ENCODE results near the gene ZBTB34.

DNA sequence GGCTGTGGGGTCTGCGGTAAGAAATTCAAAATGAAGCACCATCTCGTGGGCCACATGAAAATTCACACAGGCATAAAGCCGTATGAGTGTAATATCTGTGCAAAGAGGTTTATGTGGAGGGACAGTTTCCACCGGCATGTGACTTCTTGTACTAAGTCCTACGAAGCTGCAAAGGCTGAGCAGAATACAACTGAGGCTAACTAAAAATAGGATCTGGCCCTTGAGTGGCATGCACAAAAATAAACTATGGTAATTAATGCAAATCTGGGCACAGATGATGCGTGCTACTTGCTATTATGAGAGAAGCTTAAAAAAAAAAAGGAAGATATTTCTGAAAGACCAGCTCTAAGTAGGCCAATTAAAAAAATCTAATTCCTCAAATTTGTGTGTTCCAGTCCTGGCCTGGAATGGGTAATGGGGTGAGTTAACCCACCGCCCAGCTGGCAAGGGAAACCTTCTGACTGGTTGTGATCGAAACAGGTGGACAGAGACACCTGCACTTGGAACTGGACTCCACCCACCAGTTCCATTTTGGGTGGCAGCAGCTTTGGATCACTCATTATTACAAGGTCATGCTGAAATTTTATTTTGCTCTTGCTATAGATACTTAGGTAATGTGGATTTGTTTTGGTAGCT lies 26.6 kb upstream of the ZBTB34 start:
- no peak for TF ChIP-seq POLR2A (IDR thresholded peaks at IDR 0.05; ENCODE audit: low read depth, low read length)
- no peak for TF ChIP-seq POLR2AphosphoS5 (IDR thresholded peaks at IDR 0.05; ENCODE audit: low read depth, low read length)

Data from GM12892 (cell line).